Astrocyte (in vitro differentiated cells and primary cell): Measurements from ENCODE around the gene TMEM115. TPM values are rescaled to one million over a fixed set of nuclear protein-coding genes. Genes with fewer than 3 reads are reported as not detected.

ENCODE experiments used
- DNase-seq: peaks from one replicate; pipeline ENCODE4 v3.0.0-alpha.2; 2010; ENCODE audit warnings: low read depth
- FAIRE-seq: peaks from 2 replicates; lab custom pipeline; 2011; peaks lifted over from hg19 to GRCh38; lab: Jason Lieb, UNC
- H2AFZ ChIP-seq: 2 replicates; pipeline ENCODE4 v1.6.0; 2012; ENCODE audit warnings: low read depth, low read length, inconsistent platforms
- H3K27ac ChIP-seq: 2 replicates; pipeline ENCODE4 v1.5.1; 2011; ENCODE audit warnings: low read depth, low read length, inconsistent platforms
- H3K27me3 ChIP-seq: 2 replicates; pipeline ENCODE4 v1.6.0; 2011; ENCODE audit warnings: low read length, inconsistent platforms; ENCODE audit not compliant: insufficient read depth
- H3K36me3 ChIP-seq: 2 replicates; pipeline ENCODE4 v1.5.1; 2011; ENCODE audit warnings: low read length, inconsistent platforms; ENCODE audit not compliant: insufficient read depth
- H3K4me1 ChIP-seq: 2 replicates; pipeline ENCODE4 v1.5.1; 2011; ENCODE audit warnings: low read length, inconsistent platforms; ENCODE audit not compliant: insufficient read depth
- H3K4me2 ChIP-seq: 2 replicates; pipeline ENCODE4 v1.6.0; 2012; ENCODE audit warnings: low read length, inconsistent platforms
- H3K4me3 ChIP-seq: 2 replicates; pipeline ENCODE4 v1.5.1; 2011; ENCODE audit warnings: low read depth, mild to moderate bottlenecking, low read length, inconsistent platforms; ENCODE audit not compliant: insufficient read depth
- H3K79me2 ChIP-seq: 2 replicates; pipeline ENCODE4 v1.6.0; 2012; ENCODE audit warnings: mild to moderate bottlenecking, low read length, inconsistent platforms; ENCODE audit not compliant: insufficient read depth
- H3K9ac ChIP-seq: 2 replicates; pipeline ENCODE4 v1.6.0; 2012; ENCODE audit warnings: mild to moderate bottlenecking, low read length, inconsistent platforms
- H3K9me3 ChIP-seq: 2 replicates; pipeline ENCODE4 v1.5.1; 2012; ENCODE audit warnings: low read depth, mild to moderate bottlenecking, low read length, inconsistent platforms; ENCODE audit not compliant: insufficient read depth
- H4K20me1 ChIP-seq: 2 replicates; pipeline ENCODE4 v1.6.0; 2012; ENCODE audit warnings: low read length, inconsistent platforms; ENCODE audit not compliant: insufficient read depth
- H3K27ac Mint-ChIP-seq: one replicate; pipeline ENCODE4 v1.8.0; 2021; ENCODE audit warnings: mild to moderate bottlenecking, mixed read lengths; ENCODE audit not compliant: unreplicated experiment
- H3K27me3 Mint-ChIP-seq: one replicate; pipeline ENCODE4 v1.8.0; 2021; ENCODE audit warnings: low read depth, mixed read lengths; ENCODE audit not compliant: unreplicated experiment
- H3K36me3 Mint-ChIP-seq: one replicate; pipeline ENCODE4 v1.8.0; 2021; ENCODE audit warnings: low read depth, mixed read lengths; ENCODE audit not compliant: unreplicated experiment
- H3K4me1 Mint-ChIP-seq: one replicate; pipeline ENCODE4 v1.8.0; 2021; ENCODE audit warnings: low read depth, mixed read lengths; ENCODE audit not compliant: unreplicated experiment
- H3K4me3 Mint-ChIP-seq: one replicate; pipeline ENCODE4 v1.8.0; 2021; ENCODE audit warnings: mild to moderate bottlenecking, moderate library complexity, mixed read lengths; ENCODE audit not compliant: unreplicated experiment
- H3K9me3 Mint-ChIP-seq: one replicate; pipeline ENCODE4 v1.8.0; 2021; ENCODE audit warnings: mild to moderate bottlenecking, mixed read lengths; ENCODE audit not compliant: unreplicated experiment
- CTCF ChIP-seq: IDR thresholded peaks from 2 replicates; pipeline ENCODE4 v1.5.1; 2011; ENCODE audit warnings: low read depth, mild to moderate bottlenecking, inconsistent platforms, low read length, moderate library complexity; ENCODE audit not compliant: insufficient read depth
- EZH2 ChIP-seq: IDR thresholded peaks from 2 replicates; pipeline ENCODE4 v1.6.1; 2012; ENCODE audit warnings: mild to moderate bottlenecking, low read length, inconsistent platforms; ENCODE audit not compliant: insufficient read depth
- total RNA-seq: library from RNA; stranded (reverse); gene quantifications from 2 replicates; pipeline ENCODE4 v1.2.1, GENCODE V29; 2021

The TMEM115 gene
- total RNA-seq, 1 donor from 2014 or later, result 48.7 TPM

- H3K9ac ChIP-seq, result no peak overlapping the region
- H3K4me1 Mint-ChIP-seq, result peaks cover 13% of the 10 kb centered on the region
- no peak overlapping the region for H2AFZ ChIP-seq
- H3K36me3 ChIP-seq, result no peaks in the 10 kb centered on the region
- no peak for FAIRE-seq
- H3K27ac Mint-ChIP-seq, result no peak overlapping the region
- no peak overlapping the region for H3K4me2 ChIP-seq
- peaks cover 52% of the 10 kb centered on the region for H3K27me3 Mint-ChIP-seq
- no peak for DNase-seq
- H3K36me3 Mint-ChIP-seq, result no peaks in the 10 kb centered on the region
- H3K79me2 ChIP-seq, result no peaks in the 10 kb centered on the region
- no peaks in the 10 kb centered on the region for H3K9me3 ChIP-seq
- no peak overlapping the region for H3K4me3 ChIP-seq
- no peak overlapping the region for H3K27ac ChIP-seq
- peaks cover 4% of the 10 kb centered on the region for H3K27me3 ChIP-seq
- H4K20me1 ChIP-seq, result no peaks in the 10 kb centered on the region
- H3K4me3 Mint-ChIP-seq, result no peak overlapping the region
- TF ChIP-seq CTCF (no peak), EZH2 (no peak)
- no peaks in the 10 kb centered on the region for H3K4me1 ChIP-seq
- peaks cover 3% of the 10 kb centered on the region for H3K9me3 Mint-ChIP-seq
Observed at GRCh38 chr3:50406487-50406886, 47.2 kb upstream of the TMEM115 start.

- Histone ChIP-seq H3K4me3 (no peak overlapping the region), H2AFZ (no peak overlapping the region), H3K27ac (no peak overlapping the region), H3K9me3 (no peaks in the 10 kb centered on the region), H3K4me1 (no peaks in the 10 kb centered on the region), H3K9ac (no peak overlapping the region), H3K4me2 (no peak overlapping the region), H3K27me3 (no peaks in the 10 kb centered on the region), H3K79me2 (no peaks in the 10 kb centered on the region), H3K36me3 (no peaks in the 10 kb centered on the region), H4K20me1 (no peaks in the 10 kb centered on the region)
- Mint-ChIP-seq H3K9me3 (peaks cover 3% of the 10 kb centered on the region), H3K4me3 (no peak overlapping the region), H3K27me3 (peaks cover 45% of the 10 kb centered on the region), H3K36me3 (no peaks in the 10 kb centered on the region), H3K27ac (no peak overlapping the region), H3K4me1 (peaks cover 4% of the 10 kb centered on the region)
- no peak for FAIRE-seq
- DNase-seq, result no peak
- no peak for TF ChIP-seq EZH2
- no peak for TF ChIP-seq CTCF
Observed at GRCh38 chr3:50405249-50405648, 45.9 kb upstream of the TMEM115 start.

- H3K4me3 Mint-ChIP-seq, result no peak overlapping the region
- Histone ChIP-seq H3K4me2 (no peak overlapping the region), H3K79me2 (no peaks in the 10 kb centered on the region), H2AFZ (no peak overlapping the region), H3K9me3 (no peaks in the 10 kb centered on the region), H3K27ac (no peak overlapping the region), H3K9ac (no peak overlapping the region), H3K4me1 (no peaks in the 10 kb centered on the region), H3K36me3 (no peaks in the 10 kb centered on the region), H3K4me3 (no peak overlapping the region), H4K20me1 (no peaks in the 10 kb centered on the region), H3K27me3 (no peaks in the 10 kb centered on the region)
- no peaks in the 10 kb centered on the region for H3K36me3 Mint-ChIP-seq
- DNase-seq (no peak), FAIRE-seq (no peak)
- H3K27ac Mint-ChIP-seq, result no peak overlapping the region
- peaks cover 2% of the 10 kb centered on the region for H3K4me1 Mint-ChIP-seq
- H3K9me3 Mint-ChIP-seq, result no peaks in the 10 kb centered on the region
- H3K27me3 Mint-ChIP-seq, result peaks cover 47% of the 10 kb centered on the region
- no peak for TF ChIP-seq CTCF
- TF ChIP-seq EZH2, result no peak
Observed at GRCh38 chr3:50401978-50402595, 42.8 kb upstream of the TMEM115 start.
